ENCODE measurements around the gene ANKK1.

ANKK1 gene, protein sequence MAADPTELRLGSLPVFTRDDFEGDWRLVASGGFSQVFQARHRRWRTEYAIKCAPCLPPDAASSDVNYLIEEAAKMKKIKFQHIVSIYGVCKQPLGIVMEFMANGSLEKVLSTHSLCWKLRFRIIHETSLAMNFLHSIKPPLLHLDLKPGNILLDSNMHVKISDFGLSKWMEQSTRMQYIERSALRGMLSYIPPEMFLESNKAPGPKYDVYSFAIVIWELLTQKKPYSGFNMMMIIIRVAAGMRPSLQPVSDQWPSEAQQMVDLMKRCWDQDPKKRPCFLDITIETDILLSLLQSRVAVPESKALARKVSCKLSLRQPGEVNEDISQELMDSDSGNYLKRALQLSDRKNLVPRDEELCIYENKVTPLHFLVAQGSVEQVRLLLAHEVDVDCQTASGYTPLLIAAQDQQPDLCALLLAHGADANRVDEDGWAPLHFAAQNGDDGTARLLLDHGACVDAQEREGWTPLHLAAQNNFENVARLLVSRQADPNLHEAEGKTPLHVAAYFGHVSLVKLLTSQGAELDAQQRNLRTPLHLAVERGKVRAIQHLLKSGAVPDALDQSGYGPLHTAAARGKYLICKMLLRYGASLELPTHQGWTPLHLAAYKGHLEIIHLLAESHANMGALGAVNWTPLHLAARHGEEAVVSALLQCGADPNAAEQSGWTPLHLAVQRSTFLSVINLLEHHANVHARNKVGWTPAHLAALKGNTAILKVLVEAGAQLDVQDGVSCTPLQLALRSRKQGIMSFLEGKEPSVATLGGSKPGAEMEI

DNA sequence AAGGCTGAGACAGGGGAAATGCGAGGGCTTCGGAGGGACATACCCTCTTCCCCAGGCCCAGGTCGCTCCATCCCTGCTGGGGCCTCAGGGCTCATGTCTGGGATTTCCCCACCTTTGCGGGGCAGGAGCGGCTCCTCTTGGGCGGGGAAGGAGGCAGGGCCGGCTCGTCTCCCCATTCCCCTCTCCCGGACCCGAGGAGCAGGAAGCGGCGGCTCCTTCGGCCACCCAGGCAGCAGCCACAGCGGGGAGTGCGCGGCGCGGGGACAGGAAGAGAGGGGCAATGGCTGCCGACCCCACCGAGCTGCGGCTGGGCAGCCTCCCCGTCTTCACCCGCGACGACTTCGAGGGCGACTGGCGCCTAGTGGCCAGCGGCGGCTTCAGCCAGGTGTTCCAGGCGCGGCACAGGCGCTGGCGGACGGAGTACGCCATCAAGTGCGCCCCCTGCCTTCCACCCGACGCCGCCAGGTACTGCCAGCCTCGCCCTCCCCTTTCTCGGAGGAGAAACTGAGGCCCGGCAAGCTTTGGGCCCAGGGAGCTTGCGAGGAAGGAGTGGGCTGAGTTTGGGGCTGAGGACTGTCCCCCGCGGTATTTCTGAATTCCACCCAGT, at the start of gene ANKK1:
ANKK1 (plus strand) TSS at position 175 of the 607 bp plus-strand sequence; CDS start at position 281, 106 bp downstream.
- DNase-seq (ENCODE audit: low spot score), result no peak

DNA sequence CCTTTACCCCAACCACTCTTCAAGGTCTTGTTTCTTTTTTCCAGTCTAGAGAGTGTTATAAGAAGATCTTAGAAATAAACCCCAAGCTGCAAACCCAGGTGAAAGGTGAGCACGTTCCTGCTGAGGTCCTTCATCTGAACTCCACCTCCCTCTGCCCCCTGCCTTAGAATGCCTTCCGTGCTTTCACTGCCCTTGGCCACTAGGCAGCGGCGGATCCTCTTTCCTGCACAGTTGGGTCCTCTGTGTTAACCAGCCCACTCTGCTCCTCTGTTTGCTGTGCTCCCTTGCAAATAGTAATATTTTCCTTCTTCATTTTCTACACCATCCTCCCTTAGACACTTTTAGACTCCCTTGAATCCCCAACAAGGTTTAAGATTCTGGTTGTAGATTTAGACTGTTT, 48.8 kb upstream of the ANKK1 start:
- no peak for DNase-seq (ENCODE audit: low spot score)

DNA sequence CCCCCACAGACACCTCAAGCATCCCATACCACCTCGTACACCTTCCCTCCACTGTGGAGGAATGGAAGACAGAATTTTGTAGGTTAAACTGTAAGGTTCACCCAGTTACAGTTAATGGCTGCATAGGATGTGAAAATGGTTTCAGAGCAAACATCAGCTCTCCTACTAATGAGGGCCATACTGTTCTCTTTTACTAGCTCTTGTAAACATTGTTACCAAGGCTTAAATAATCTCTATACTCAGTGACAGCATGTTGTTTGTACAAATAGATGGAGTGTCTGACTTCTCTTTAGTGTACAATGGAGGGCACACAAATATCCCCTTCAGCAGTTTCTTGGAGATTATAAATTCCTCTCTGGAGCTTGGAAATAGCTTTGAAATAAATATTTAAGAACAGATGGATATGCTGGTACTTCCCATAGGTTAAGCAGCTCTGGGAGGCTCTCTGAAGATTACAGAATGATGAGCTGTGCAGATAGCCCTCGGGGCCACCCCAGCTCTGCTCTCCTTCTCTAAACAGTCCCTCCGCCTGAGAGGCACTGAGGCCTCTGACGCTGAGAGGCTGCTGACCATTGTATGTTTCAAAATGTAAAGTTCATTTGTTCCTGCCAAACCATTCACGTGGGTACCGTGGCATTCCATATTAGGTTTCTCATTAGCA, 47.5 kb upstream of the ANKK1 start:
- no peak for DNase-seq (ENCODE audit: low spot score)

DNA sequence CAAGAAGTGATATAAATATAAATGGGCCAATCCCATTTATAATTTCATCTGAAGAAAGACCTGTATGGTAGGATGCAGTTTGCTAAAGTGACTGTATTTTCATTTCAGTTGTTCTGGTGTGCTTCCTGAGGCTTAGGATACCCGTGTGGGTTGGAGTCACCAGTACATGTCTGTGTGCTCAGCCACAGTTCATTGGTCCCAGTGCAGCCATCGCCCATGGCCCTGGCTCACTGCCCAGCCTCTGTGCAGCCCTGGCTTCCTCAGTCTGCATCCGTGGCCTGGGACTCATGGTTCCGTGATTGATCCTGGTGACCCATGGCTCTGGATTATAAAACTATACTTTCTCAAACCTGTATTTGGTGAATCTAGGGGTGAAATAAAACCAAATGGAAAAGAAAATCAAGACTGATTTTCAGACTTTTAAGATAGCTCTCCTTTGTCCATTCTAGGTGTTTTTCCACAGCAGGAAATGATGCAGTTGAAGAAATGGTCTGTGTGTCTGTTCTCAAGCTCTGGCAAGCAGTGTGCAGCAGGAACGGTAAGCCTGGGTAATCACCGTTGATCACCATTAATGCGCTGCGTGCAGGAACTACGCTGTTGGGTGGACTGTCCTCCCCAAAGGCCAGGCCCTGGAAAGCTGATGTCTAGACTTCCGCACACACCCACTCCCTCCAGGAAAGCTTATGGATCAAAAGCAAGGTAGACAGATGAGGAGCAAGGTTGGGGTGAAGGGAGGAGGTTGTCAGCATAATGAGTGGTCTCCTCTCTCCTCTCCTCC, 46.0 kb upstream of the ANKK1 start:
- DNase-seq (ENCODE audit: low spot score), result no peak

DNA sequence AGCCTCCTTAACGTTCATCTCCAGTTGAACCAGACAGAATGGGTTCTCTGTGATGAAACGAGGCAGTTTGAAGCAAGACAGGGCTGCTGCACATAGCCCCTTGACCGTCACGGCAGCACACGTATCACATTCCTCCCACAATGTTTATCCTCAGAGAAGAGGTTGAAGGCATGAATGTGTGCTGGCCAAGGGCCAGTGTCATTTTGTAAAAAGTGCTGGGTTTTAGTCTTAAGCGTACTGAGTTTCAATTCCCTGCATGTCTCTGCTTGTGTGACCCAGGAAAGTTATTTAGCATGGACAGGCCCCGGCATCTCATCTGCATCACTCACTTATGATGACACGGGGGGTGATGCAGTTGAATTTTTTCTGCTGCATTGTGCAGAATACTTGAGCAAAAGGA, 41.6 kb upstream of the ANKK1 start:
- no peak for DNase-seq (ENCODE audit: low spot score)

DNA sequence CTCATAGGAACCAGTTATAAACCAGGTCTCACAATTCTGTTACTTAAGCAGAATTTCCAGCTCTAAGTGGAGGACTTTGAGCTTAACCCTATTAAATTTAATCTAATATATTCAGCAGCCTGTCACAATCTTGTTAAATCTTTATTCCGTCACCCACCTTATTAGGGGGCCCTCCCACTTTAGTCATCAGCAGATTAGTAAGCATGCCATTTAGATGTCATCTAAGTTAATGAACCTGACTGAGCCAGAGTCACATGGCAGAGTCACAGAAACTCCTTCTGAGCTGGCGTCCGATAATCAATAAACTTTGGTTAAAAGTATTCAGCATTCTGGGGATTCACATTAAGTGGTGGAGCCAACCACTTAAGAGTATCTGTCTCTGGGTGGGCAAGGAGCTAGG, 38.1 kb upstream of the ANKK1 start:
- DNase-seq (ENCODE audit: low spot score), result no peak

DNA sequence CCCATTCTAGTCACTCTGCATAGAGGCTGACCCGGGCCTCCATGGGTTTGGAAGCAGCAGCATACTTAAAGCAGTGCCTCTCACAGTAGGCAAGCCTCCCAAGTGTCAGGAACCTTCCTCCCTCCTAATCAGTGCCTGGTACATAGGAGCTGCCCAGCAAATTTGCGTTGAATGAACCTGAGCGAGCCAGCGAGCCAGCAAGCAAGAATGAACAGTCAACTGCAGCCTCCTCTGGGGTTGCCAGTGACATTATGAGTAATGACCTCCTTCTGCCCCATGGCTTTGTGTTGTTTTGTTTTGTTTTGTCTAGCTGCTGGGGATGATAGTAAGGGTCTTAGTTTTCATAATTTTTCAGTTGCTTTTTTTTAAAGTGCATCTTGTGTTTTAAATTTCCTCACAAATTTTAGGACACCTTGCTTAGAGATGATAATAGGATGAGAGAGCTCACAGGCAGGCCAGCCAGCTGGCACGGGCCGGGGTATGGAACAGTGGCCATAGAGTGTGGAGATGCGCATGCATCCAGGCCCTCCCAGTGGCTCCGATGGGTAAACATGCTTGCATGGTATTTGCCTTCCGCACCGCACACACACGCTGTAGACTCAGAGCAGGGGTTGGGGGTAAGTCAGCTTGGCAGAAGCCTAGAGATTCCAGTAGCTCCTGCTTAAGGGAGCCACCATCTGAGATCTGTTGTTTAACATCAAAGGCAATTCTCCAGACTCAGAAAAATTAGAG, 37.1 kb upstream of the ANKK1 start:
- no peak for DNase-seq (ENCODE audit: low spot score)

DNA sequence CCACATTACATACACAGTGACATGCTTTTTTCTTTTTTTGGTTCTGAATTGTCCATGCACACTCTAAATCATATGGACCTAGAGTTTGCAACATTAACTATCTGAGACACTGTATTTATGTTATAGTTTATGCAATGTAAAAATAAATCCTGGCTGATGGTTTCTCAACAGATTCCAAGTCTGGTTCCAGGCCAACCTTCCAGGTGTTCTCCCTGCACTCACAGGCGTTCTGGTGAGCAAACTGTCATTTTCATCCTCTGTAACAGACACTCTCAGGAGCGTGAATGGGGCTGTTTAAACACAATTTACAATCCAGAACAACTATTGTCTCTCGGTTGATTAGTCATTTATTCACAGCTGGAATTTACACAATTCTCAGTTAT, 36.5 kb upstream of the ANKK1 start:
- DNase-seq (ENCODE audit: low spot score), result no peak

DNA sequence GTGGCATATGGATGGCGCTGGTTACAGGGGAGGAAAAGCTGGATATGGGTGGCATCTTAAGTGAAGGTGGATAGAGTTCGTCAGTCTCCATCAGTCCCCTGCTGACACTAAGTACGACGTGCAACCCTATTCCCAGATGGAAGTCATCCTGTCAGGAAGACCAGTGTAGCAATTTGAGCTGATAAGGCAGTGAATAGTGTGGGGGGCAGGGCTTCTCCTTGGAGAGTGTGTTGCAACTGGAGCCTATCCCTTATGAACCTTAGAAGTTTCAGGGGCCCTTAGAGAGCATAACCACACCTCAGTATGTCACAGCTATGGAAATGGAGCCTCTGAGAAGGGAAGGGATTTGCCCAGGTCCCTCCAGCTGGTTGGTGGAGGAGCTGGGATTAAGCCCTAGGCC, 36.1 kb upstream of the ANKK1 start:
- DNase-seq (ENCODE audit: low spot score), result no peak

DNA sequence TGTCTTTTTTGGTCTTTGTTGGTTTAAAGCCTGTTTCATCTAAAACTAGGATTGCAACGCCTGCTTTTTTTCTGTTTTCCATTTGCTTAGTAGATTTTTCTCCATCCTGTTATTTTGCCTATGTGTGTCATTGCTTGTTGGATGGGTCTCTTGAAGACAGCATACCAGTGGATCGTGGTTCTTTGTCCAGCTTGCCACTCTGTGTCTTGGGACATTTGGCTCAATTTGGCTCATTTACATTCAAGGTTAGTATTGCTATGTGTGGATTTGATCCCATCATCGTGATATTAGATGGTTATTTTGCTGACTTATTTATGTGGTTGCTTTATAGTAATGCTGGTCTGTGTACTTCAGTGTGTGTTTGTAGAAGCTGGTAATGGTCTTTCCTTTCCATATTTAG, 31.4 kb upstream of the ANKK1 start:
- DNase-seq (ENCODE audit: low spot score), result no peak

DNA sequence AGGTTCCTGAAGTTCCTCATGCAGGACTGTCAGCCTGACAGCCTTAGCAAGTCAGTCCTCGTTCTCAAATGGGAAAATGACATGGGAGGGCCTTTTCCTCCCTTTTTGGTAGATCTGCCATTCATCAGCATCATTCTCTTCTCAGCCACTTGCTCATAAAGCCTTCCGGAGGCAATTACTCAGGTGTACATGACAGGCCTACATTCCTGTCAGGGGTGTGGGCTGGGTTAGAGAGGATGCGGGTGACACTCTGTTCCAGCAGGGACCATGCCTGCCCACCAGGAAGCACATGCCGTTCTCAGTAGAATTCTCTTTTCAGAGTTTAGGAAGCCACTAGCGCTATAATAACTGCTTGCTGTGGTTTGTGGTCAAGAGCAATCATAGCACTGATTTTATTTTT, 24.2 kb upstream of the ANKK1 start:
- no peak for DNase-seq (ENCODE audit: low spot score)

DNA sequence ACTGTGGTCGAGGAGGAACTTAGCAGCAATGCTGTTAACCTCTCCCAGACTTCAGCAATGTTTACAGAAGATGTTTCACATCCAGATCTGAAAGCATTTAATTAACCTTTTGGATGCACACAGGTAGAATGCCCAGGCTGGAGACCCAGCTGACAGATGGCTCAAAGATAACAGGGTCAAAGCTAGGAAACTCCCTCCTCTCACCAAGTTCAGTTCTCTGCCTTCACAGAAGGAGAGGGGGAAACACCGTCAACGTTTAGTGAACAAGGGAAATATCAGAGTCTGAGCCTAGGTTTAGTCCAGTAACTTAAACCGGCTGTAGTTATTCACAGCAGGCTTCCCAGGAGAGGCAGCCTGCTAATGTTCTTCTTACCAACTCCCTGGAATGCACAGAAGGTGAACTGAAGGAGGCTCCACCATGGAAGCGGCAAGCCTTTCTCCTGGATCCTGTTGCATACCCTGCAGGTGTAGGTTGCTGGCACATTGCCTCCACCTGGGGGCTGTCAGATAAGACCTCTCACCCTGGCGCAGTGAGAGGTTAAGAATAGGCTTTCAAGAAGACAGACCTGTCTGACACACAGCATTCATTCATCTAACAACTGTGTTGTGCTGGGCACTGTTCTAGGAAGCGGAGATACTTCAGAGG, 23.5 kb upstream of the ANKK1 start:
- DNase-seq (ENCODE audit: low spot score), result no peak

DNA sequence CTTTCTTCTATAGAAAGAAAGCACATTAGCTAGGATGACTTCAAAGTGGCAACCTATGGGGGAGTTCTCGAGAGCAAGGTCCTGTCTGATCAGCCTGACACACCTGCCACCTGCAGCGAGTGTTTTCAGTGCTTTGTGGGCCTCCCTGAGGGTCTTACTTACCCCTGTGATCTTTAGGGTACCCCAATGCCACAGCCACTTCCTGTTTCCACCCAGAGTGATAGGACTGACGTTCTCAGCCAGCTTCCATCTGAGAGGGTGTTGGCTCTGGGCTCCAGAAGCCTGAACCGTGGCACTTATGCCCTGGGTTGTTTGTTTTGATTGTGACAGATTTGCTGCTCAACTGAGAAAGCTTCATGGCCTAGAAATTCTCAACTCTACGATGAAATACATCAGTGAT, 21.7 kb upstream of the ANKK1 start:
- no peak for DNase-seq (ENCODE audit: low spot score)

DNA sequence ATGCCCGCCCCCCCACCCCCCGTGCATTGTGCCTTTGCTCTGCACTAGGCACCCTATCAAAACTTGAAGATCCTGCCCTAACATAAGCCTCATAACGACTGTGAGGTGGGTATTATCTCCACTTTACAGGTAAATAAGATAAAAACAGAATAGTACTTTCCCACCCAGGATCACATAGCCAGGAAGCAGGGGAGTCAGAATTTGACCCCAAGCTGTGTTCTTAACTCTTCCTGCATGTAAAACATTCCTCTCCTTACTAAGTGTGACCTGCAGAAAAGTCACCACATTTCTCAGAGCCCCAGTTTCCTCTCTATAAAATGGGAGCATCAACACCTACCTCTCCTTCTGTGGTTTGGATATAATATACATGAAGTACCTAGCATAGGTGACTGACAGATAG, 18.2 kb upstream of the ANKK1 start:
- no peak for DNase-seq (ENCODE audit: low spot score)

DNA sequence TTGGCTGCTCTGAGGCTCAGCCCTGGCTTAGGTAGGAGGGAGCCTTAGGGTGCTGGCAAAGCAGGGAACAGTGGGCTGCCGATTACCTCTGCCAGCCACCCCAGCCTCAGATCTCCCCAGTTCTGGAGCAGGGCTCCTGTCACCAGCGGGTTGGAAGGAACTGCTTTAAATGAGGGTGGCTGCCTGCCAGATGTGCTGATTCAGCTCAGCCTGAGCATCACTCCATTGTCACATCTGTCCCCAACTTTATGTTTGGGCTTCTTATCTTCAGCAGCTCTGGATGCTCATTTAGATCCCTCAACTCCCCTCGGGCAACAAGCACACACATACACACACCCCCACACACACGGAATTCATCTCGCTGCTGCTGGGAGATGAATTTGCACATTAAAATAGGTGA, 16.9 kb upstream of the ANKK1 start:
- DNase-seq (ENCODE audit: low spot score), result peak; percentile 32

DNA sequence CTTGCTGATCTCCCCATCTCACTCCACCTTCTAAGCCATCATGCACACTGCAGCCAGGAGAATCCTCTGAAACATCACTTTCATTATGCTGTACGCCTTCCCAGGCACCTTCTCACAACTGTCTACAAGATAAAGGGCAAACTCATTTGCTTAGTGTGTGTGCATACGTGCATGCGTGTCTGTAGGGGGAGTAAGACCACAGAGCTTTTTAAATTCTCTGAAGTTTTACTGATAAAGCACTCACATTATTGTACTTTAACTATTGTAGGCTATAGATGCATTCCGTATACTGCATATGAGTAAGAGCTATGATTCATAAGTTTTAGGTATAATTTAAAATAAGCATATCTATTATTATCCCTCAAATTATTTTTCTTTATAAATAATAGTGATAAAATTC, 15.3 kb upstream of the ANKK1 start:
- DNase-seq (ENCODE audit: low spot score), result no peak

DNA sequence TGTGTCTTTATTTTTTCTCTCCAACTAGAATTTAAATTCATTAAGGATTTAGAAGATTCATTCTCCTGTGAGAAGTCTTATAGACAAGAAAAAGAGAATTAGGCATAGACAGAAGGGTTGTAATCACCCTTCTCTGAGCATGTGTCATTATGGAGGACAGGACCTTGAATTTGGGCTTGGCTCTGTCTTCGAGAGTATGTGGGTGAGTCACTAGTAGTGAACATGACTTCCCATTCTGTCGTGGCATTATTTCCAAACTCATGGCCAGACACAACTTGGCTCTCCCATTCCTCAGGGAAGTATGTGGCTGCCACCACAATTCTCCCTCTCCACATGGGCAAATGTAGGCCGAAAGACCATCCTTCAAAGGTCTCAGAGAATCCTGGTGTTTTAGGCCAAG, 14.3 kb upstream of the ANKK1 start:
- no peak for DNase-seq (ENCODE audit: low spot score)

DNA sequence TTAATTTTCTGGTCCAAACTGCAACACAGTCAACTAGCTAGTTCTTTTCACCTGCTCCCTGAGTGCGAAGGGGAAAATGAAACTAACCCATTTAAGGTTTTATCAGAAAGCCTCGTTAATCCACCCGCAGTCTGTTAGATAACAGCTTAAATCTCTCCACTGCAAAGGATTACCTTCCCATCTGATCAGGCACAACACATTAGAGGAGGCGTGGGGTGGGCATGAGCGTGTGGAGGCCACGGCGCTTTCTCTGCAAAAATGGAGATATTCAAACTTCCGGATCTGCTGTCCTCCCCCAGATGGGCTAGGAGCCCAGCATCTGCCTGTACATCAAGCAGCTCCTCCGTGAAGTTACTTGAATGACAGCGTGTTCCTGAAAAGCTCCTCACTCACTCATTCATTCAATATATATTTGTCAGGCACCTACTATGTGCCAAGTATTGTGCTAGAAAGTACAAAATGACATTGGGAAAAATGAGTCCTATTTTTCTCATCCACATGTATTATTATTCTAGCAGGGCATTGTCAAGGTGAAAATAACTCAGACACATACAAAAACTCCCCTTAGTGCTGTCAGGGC, 13.5 kb upstream of the ANKK1 start:
- DNase-seq (ENCODE audit: low spot score), result no peak

DNA sequence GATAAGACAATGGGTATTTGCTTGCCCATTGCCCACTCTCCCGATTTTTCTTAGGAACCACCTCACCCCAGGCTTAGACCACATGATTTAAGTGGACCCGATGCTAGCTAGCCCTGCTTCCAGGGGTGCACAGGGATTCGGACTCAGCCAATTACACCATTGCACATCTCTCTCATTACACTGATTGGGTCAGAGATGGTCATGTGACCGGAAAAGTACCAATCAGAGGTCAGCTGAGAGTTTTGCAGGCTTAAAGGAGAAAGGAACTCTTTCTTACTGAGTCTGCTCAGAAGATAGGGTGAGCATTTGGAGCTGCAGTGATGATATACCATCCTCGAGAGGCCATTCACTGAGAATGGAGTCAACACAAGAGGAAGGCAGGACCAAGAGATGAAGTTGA, 12.2 kb upstream of the ANKK1 start:
- DNase-seq (ENCODE audit: low spot score), result no peak

DNA sequence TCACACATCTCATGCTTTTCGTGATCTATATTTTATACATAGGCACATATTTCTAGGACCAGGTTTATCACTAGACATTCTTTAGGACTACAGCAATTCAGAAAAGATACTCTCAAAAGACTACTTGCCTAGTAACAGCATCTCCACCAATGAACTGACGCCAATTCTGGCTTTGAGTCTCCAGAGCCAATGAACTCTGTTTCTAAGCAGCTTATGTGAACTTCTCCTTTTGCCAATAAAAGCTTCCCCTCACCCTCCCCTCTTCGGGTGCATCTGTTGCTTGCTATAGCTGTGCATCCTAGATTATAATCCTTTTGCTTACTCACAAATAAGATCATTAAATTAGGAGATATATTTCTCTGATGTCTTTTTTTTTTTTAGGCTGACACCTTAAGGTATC, 11.4 kb upstream of the ANKK1 start:
- DNase-seq (ENCODE audit: low spot score), result peak; percentile 76
